NCI-H146 treated with DMSO at 0.1 percent for 48 hours (cell line): ENCODE data around the gene CES3.
"Not testable (repeated sequence)": the region's sequence is repeated elsewhere in the genome, so short reads cannot be mapped to it uniquely, and the experiment has no call there.

Source experiments
- DNase-seq: peaks from one replicate; lab custom pipeline; 2025; ENCODE audit not compliant: unreplicated experiment; lab: John Stamatoyannopoulos, UW

Gene CES3

GRCh38 chr16:66964049-66964448, 3.0 kb downstream of the CES3 start:
- DNase-seq = no peak

GRCh38 chr16:66968847-66969246, 7.8 kb downstream of the CES3 start:
- DNase-seq = no peak

- no peak for DNase-seq
These were observed 10.0 kb downstream of the CES3 start for GRCh38 chr16:66970775-66971720.

GRCh38 chr16:66972983-66973382, 11.9 kb downstream of the CES3 start:
- DNase-seq = no peak

GRCh38 chr16:66973716-66974115, 12.7 kb downstream of the CES3 start:
- DNase-seq = no peak

- not testable (repeated sequence) for DNase-seq
These were observed 13.3 kb downstream of the CES3 start for GRCh38 chr16:66974156-66974931.

GRCh38 chr16:66974932-66975246, 13.8 kb downstream of the CES3 start:
- not testable (repeated sequence) for DNase-seq

GRCh38 chr16:66975302-66975893, 14.3 kb downstream of the CES3 start:
- no peak for DNase-seq

- no peak for DNase-seq
These were observed 15.7 kb downstream of the CES3 start for GRCh38 chr16:66976746-66977145.

GRCh38 chr16:66977341-66978113, 16.5 kb downstream of the CES3 start:
- peak; percentile 61 for DNase-seq

GRCh38 chr16:66979011-66979717, 18.1 kb downstream of the CES3 start:
- DNase-seq = no peak

- DNase-seq = no peak
These were observed 22.0 kb downstream of the CES3 start for GRCh38 chr16:66983033-66983432.

GRCh38 chr16:66984892-66985311, 23.8 kb downstream of the CES3 start:
- no peak for DNase-seq

- no peak for DNase-seq
These were observed 25.5 kb downstream of the CES3 start for GRCh38 chr16:66986559-66986958.

- DNase-seq = no peak
These were observed 27.2 kb downstream of the CES3 start, which contains the start of gene CES4A for GRCh38 chr16:66988197-66988788. Gene CES4A, plus strand, starts transcription at chr16:66988589. Its CDS starts 184 bp downstream, at chr16:66988773.

GRCh38 chr16:66991545-66992077, 30.5 kb downstream of the CES3 start:
- no peak for DNase-seq

GRCh38 chr16:66993558-66993957, 32.5 kb downstream of the CES3 start:
- DNase-seq = not testable (repeated sequence)

GRCh38 chr16:66996324-66996982, 35.4 kb downstream of the CES3 start:
- DNase-seq = no peak

- DNase-seq = no peak
These were observed 35.9 kb downstream of the CES3 start for GRCh38 chr16:66996983-66997358.
